Lung (tissue), 12 donors: ENCODE results near the gene PYGM. TPM values are rescaled to one million over a fixed set of nuclear protein-coding genes. Genes with fewer than 3 reads are reported as not detected.

Source experiments
- ATAC-seq: fragments of 200-7000 bp; cut with Tn5 transposase; one replicate; pipeline ENCODE4 v1.9.1; 2020; ENCODE audit warnings: moderate number of reproducible peaks; ENCODE audit not compliant: insufficient read depth, low FRiP score
- DNase-seq, 3 donors: peaks; one replicate each; pipeline ENCODE4 v3.0.0-alpha.2; 2013 to 2017
- H3K27ac ChIP-seq, 2 donors: one replicate each; pipeline ENCODE4 v1.5.1; 2013; ENCODE audit warnings: mild to moderate bottlenecking in 2 of 2, moderate library complexity in 2 of 2, control low read depth in 1 of 2, inconsistent platforms in 1 of 2, low read depth in 1 of 2, low read length in 1 of 2
- H3K27me3 ChIP-seq, 3 donors: one replicate each; pipeline ENCODE4 v1.5.1; 2013; ENCODE audit warnings: low read length in 2 of 3; ENCODE audit not compliant: control insufficient read depth in 3 of 3, insufficient read depth in 3 of 3
- H3K36me3 ChIP-seq, 4 donors: one replicate each; pipeline ENCODE4 v1.5.1; 2013; ENCODE audit warnings: low read length in 4 of 4, mild to moderate bottlenecking in 1 of 4, moderate library complexity in 1 of 4; ENCODE audit not compliant: control insufficient read depth in 4 of 4, insufficient read depth in 4 of 4
- H3K4me1 ChIP-seq, 5 donors: one replicate each; pipeline ENCODE4 v1.5.1; 2013; ENCODE audit warnings: low read length in 5 of 5, mild to moderate bottlenecking in 2 of 5, moderate library complexity in 1 of 5; ENCODE audit not compliant: control insufficient read depth in 5 of 5, insufficient read depth in 5 of 5
- H3K4me3 ChIP-seq: one replicate; pipeline ENCODE4 v1.5.1; 2013; ENCODE audit warnings: mild to moderate bottlenecking, control low read depth, moderate library complexity
- H3K9ac ChIP-seq, 2 donors: one replicate each; pipeline ENCODE4 v1.5.1; 2013; ENCODE audit warnings: low read length in 2 of 2, control low read depth in 1 of 2; ENCODE audit not compliant: insufficient read depth in 1 of 2
- H3K9me3 ChIP-seq, 4 donors: one replicate each; pipeline ENCODE4 v1.5.1; 2013; ENCODE audit warnings: low read length in 3 of 4, mild to moderate bottlenecking in 1 of 4, moderate library complexity in 1 of 4; ENCODE audit not compliant: control insufficient read depth in 4 of 4, insufficient read depth in 3 of 4
- WGBS, 2 donors: extraction: QIAGEN DNeasy Blood & Tissue Kit; methylation state at CpG; one replicate each; pipeline ENCODE4 v1.1.7; 2013; 5-methylcytosine and 5-hydroxymethylcytosine counted together
- polyA plus RNA-seq, 2 donors: library from polyadenylated mRNA; stranded (reverse); fragments of 200-250 nt; gene quantifications; one replicate each; pipeline ENCODE4 v1.2.1, GENCODE V29; 2013
- total RNA-seq, 2 donors: library from RNA; depleted of rRNA in 1 of 2; stranded (reverse); fragments of >200 nt in 1 of 2; gene quantifications; one replicate each; pipeline ENCODE4 v1.2.1, GENCODE V29; 2014 to 2021
- TF ChIP-seq, protein P1 (sequence below): IDR thresholded peaks from 2 replicates; pipeline ENCODE4 v1.5.1; 2012; ENCODE audit warnings: mild to moderate bottlenecking; ENCODE audit errors: control extremely low read depth, extremely low read depth
- donor health status: control.
- donor health status: control.
- donor health status: Bipolar disorder and iron deficiency.
- donor health status: healthy.
- donor health status: DM: yes; HTN: yes; CAD: no.

PYGM gene
- total and polyA plus RNA-seq, 4 donors, result 1.2 to 3.8 (median 2.5) TPM

DNA sequence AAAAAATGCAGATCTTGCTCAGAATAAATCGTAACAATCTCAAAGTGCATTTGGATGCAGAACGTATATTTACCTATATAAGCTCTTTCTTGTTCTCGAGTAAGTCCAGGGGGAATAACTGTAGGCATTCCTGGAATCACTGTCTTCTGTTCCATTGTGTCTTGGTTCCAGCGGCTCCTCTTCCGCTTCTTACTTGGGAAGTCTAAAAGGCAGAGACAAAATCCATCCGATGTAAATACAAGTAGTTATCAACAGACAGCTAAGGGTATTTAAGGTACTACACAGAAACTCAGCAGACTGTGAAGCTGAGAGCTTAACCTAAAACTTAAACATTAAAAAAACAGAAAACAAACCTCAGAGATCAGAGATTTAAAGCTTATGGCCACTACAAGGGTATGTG is 16.7 kb upstream of the PYGM start:
- DNase-seq (no peak), ATAC-seq (no peak)
- Histone ChIP-seq H3K27ac (no peak overlapping the region), H3K4me1 (peaks cover 4 to 27% (median 11%) of the 10 kb centered on the region in 5 donors), H3K9ac (peak overlapping the region in 1 of 2 donors; percentile 76), H3K9me3 (no peaks in the 10 kb centered on the region), H3K36me3 (peaks cover 23 to 51% (median 41%) of the 10 kb centered on the region in 4 donors), H3K27me3 (no peaks in the 10 kb centered on the region), H3K4me3 (no peak overlapping the region)
- TF ChIP-seq, protein P1, sequence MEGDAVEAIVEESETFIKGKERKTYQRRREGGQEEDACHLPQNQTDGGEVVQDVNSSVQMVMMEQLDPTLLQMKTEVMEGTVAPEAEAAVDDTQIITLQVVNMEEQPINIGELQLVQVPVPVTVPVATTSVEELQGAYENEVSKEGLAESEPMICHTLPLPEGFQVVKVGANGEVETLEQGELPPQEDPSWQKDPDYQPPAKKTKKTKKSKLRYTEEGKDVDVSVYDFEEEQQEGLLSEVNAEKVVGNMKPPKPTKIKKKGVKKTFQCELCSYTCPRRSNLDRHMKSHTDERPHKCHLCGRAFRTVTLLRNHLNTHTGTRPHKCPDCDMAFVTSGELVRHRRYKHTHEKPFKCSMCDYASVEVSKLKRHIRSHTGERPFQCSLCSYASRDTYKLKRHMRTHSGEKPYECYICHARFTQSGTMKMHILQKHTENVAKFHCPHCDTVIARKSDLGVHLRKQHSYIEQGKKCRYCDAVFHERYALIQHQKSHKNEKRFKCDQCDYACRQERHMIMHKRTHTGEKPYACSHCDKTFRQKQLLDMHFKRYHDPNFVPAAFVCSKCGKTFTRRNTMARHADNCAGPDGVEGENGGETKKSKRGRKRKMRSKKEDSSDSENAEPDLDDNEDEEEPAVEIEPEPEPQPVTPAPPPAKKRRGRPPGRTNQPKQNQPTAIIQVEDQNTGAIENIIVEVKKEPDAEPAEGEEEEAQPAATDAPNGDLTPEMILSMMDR, result no peak
- WGBS, 2 donors, result 66 to 81% methylated on average over 6 of the region's 6 CpGs

DNA sequence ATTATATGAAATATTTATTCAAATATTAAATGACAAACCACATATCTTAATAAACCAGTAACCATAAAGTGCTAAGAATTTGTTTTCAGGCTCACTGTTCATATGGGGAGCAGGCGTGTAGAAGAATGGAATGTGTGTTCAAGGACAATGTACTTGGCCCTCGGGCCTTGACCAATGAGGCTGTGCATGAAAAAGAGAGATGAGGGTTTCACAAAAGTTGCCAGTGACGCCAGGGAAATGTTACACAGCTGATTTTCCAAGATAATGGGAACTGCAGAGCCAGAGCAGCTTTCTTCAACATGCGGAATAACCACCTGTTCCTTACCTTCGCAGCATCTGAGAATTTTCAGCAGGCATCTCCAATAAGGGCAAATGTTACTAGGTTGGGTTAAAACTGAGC is 14.4 kb upstream of the PYGM start:
- DNase-seq (no peak), ATAC-seq (no peak)
- TF ChIP-seq, protein P1, result no peak
- Histone ChIP-seq H3K27me3 (no peaks in the 10 kb centered on the region), H3K27ac (no peak overlapping the region), H3K9me3 (no peaks in the 10 kb centered on the region), H3K4me3 (no peak overlapping the region), H3K4me1 (peaks cover 4 to 27% (median 11%) of the 10 kb centered on the region in 5 donors), H3K36me3 (peaks cover 41 to 74% (median 63%) of the 10 kb centered on the region in 4 donors), H3K9ac (no peak overlapping the region)
- 78 to 79% methylated on average over 5 of the region's 5 CpGs for WGBS, 2 donors

DNA sequence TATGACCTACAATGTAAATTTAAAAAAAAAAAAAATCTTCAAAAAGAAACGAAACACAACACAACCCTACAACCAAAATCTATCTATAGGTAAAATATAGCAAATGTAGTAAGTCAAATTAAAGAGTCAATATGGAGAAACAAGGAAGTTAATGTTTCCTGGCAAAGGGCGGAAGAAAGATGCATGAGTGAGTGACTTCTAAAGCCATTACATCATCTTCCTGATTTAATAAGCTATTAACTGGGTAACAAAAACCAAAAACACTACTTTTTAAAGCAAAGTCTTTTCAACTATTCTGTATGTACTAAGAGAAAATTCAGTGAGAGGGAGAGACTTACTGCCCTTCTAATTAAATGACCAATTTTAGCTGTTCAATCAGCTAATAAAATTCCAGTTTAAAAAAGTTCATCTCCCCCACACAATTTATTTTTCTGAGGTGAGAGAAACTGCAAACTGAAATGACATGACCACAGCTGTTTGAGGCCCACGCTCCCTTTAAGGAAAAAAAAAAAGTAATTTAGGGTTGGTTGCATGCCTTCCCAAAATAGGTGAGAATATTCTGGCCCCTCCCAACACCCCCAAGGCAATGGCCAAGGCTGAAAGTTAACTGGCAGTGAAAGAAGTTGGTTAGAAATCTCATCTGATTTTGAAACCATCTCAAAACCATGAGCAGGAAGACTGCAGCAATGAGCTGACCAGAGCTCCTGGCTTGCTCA is 12.7 kb upstream of the PYGM start:
- WGBS, 2 donors, result 31 to 50% methylated on average over 3 of the region's 3 CpGs
- no peaks in the 10 kb centered on the region for H3K9me3 ChIP-seq
- DNase-seq (no peak), ATAC-seq (no peak)
- H3K27ac ChIP-seq, result no peak overlapping the region
- peaks cover 56 to 90% (median 79%) of the 10 kb centered on the region in 4 donors for H3K36me3 ChIP-seq
- peaks cover 4 to 27% (median 11%) of the 10 kb centered on the region in 5 donors for H3K4me1 ChIP-seq
- H3K27me3 ChIP-seq, result no peaks in the 10 kb centered on the region
- H3K4me3 ChIP-seq, result no peak overlapping the region
- H3K9ac ChIP-seq, result no peak overlapping the region
- TF ChIP-seq, protein P1, result no peak
